Natural killer cell (primary cell): ENCODE data around the gene SLC43A3. TPM values are rescaled to one million over a fixed set of nuclear protein-coding genes. Genes with fewer than 3 reads are reported as not detected.

Experiments used
- ATAC-seq, 3 donors: fragments of 150-1000 bp in 2 of 3; fragments of 200-7000 bp in 1 of 3; cut with Tn5 transposase; 1 replicate in 1 of 3; 2 replicates in 2 of 3; pipeline ENCODE4 v1.10.0; 2021; ENCODE audit warnings: mild to moderate bottlenecking in 2 of 3, moderate library complexity in 2 of 3
- DNase-seq, 2 donors: peaks; one replicate each; pipeline versions ENCODE4 v3.0.0 to v3.0.0-alpha.2; 2013 to 2021; ENCODE audit warnings: mixed read lengths in 1 of 2
- H3K27ac ChIP-seq: one replicate; pipeline ENCODE4 v1.5.1; 2013; ENCODE audit warnings: mild to moderate bottlenecking, low read length
- H3K27me3 ChIP-seq: one replicate; pipeline ENCODE4 v1.6.1; 2013; ENCODE audit warnings: low read length; ENCODE audit not compliant: control insufficient read depth, insufficient read depth
- H3K36me3 ChIP-seq: one replicate; pipeline ENCODE4 v1.6.1; 2013; ENCODE audit warnings: low read length; ENCODE audit not compliant: control insufficient read depth, insufficient read depth
- H3K4me1 ChIP-seq: one replicate; pipeline ENCODE4 v1.6.1; 2013; ENCODE audit warnings: low read length; ENCODE audit not compliant: control insufficient read depth, insufficient read depth
- H3K4me3 ChIP-seq: one replicate; pipeline ENCODE4 v1.5.1; 2013; ENCODE audit warnings: low read length
- H3K9me3 ChIP-seq: one replicate; pipeline ENCODE4 v1.6.1; 2013; ENCODE audit warnings: low read length; ENCODE audit not compliant: control insufficient read depth, insufficient read depth
- H3K27ac Mint-ChIP-seq, 2 donors: one replicate each; pipeline ENCODE4 v1.8.0; 2022; ENCODE audit warnings: mild to moderate bottlenecking in 2 of 2, mixed read lengths in 2 of 2, moderate library complexity in 1 of 2
- H3K27me3 Mint-ChIP-seq, 2 donors: one replicate each; pipeline ENCODE4 v1.8.0; 2022; ENCODE audit warnings: low read depth in 2 of 2, mixed read lengths in 2 of 2
- H3K36me3 Mint-ChIP-seq: one replicate; pipeline ENCODE4 v1.8.0; 2022; ENCODE audit warnings: mixed read lengths
- H3K4me1 Mint-ChIP-seq, 2 donors: one replicate each; pipeline ENCODE4 v1.8.0; 2022; ENCODE audit warnings: mixed read lengths in 2 of 2
- H3K4me3 Mint-ChIP-seq: one replicate; pipeline ENCODE4 v1.8.0; 2022; ENCODE audit warnings: mild to moderate bottlenecking, moderate library complexity, mixed read lengths
- H3K9me3 Mint-ChIP-seq, 2 donors: one replicate each; pipeline ENCODE4 v1.8.0; 2022; ENCODE audit warnings: mixed read lengths in 2 of 2
- WGBS: methylation state at CpG from one replicate; pipeline ENCODE4 v1.1.7; 2013; ENCODE audit warnings: missing lambda C conversion rate; ENCODE audit not compliant: insufficient coverage; 5-methylcytosine and 5-hydroxymethylcytosine counted together
- intact Hi-C: fragments of 100-400 bp; cut with micrococcal nuclease; formaldehyde crosslinking; loops from one replicate; pipeline ENCODE4 v1.14.2; 2022
- total RNA-seq, 4 donors: library from RNA; stranded (reverse); fragments of 120-200 nt in 1 of 4; gene quantifications; one replicate each; pipeline versions ENCODE4 v1.2.3 to v1.2.4, GENCODE V29; 2013 to 2022
- TF ChIP-seq, protein P1 (sequence below): fragments of 200-600 bp; IDR thresholded peaks from one replicate; pipeline ENCODE4 v1.8.0; 2022; ENCODE audit warnings: antibody characterized with exemption

SLC43A3 gene
- total RNA-seq, 3 donors from 2014 or later (not counting 1 experiment from before 2014, with no cell fraction given) = 17.0 to 22.2 (median 20.7) TPM

GRCh38 chr11:57473285-57473841, 46.4 kb upstream of the SLC43A3 start:
- Mint-ChIP-seq H3K27ac (peak overlapping the region; percentile 18 to 90), H3K27me3 (no peaks in the 10 kb centered on the region), H3K4me3 (peak overlapping the region; percentile 60), H3K36me3 (no peaks in the 10 kb centered on the region), H3K4me1 (peaks cover 24 to 44% of the 10 kb centered on the region in 2 donors), H3K9me3 (no peaks in the 10 kb centered on the region)
- DNase-seq (no peak), ATAC-seq (no peak)
- intact Hi-C loops = no loop called here
- TF ChIP-seq, protein P1, sequence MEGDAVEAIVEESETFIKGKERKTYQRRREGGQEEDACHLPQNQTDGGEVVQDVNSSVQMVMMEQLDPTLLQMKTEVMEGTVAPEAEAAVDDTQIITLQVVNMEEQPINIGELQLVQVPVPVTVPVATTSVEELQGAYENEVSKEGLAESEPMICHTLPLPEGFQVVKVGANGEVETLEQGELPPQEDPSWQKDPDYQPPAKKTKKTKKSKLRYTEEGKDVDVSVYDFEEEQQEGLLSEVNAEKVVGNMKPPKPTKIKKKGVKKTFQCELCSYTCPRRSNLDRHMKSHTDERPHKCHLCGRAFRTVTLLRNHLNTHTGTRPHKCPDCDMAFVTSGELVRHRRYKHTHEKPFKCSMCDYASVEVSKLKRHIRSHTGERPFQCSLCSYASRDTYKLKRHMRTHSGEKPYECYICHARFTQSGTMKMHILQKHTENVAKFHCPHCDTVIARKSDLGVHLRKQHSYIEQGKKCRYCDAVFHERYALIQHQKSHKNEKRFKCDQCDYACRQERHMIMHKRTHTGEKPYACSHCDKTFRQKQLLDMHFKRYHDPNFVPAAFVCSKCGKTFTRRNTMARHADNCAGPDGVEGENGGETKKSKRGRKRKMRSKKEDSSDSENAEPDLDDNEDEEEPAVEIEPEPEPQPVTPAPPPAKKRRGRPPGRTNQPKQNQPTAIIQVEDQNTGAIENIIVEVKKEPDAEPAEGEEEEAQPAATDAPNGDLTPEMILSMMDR = no peak
- no peaks in the 10 kb centered on the region for H3K27me3 ChIP-seq
- H3K9me3 ChIP-seq = no peaks in the 10 kb centered on the region
- no peaks in the 10 kb centered on the region for H3K36me3 ChIP-seq
- no peak overlapping the region for H3K4me3 ChIP-seq
- H3K27ac ChIP-seq = no peak overlapping the region
- peaks cover 36% of the 10 kb centered on the region for H3K4me1 ChIP-seq
- WGBS = 54% methylated on average over 6 of the region's 6 CpGs

DNA sequence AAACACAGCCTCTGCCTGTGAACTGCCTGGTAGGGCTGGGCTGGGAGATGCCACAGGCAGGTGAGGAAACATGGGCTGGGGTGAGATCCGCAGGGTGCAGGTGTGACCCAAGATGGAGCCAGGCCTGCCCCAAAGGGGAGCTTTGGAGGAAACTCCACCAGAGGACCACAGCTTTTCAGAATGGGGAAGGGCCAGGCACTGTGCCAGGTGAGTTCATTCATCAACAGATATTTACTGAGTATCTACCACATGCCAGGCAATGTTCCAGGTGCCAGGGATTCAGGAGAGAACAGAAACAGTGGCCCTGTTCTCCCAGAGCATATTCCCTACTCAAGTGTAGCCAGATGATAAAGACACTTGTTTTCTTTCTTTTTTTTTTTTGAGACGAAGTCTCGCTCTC, 44.6 kb upstream of the SLC43A3 start:
- H3K4me3 ChIP-seq = no peak overlapping the region
- 98% methylated on average over 3 of the region's 3 CpGs for WGBS
- Mint-ChIP-seq H3K4me3 (no peak overlapping the region), H3K27ac (no peak overlapping the region), H3K27me3 (peaks cover 0 to 4% of the 10 kb centered on the region in 2 donors), H3K4me1 (peaks cover 24 to 36% of the 10 kb centered on the region in 2 donors), H3K36me3 (no peaks in the 10 kb centered on the region), H3K9me3 (no peaks in the 10 kb centered on the region)
- DNase-seq (no peak), ATAC-seq (no peak)
- no peaks in the 10 kb centered on the region for H3K36me3 ChIP-seq
- no peaks in the 10 kb centered on the region for H3K27me3 ChIP-seq
- intact Hi-C loops = no loop called here
- H3K4me1 ChIP-seq = peaks cover 30% of the 10 kb centered on the region
- TF ChIP-seq, protein P1 = no peak
- no peaks in the 10 kb centered on the region for H3K9me3 ChIP-seq
- H3K27ac ChIP-seq = no peak overlapping the region

DNA sequence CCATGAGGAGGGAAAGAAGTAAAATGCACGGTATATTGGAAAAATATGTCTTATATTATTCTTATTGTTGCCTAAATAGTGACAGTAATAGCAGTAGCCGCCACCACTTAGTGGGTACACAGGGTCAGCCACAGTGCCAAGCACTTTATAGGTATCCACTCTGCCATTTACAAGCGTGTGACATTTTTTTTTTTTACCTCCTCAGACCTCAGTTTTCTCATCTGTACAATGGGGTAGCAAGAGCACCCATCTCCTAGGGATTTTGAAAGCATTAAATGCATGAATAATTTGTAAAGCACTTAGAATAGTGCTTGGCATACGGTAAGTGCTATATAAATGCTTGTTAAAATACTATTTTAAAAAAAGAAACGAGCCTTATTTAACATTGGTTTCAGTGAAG, 42.3 kb upstream of the SLC43A3 start:
- ATAC-seq = no peak
- 92% methylated on average over 4 of the region's 5 CpGs for WGBS

More for the DNA sequence above, 42.3 kb upstream of the SLC43A3 start:
- no peak overlapping the region for H3K4me3 Mint-ChIP-seq
- no peak for DNase-seq
- no peaks in the 10 kb centered on the region for H3K36me3 ChIP-seq
- no peaks in the 10 kb centered on the region for H3K9me3 ChIP-seq
- intact Hi-C loops = no loop called here
- H3K36me3 Mint-ChIP-seq = no peaks in the 10 kb centered on the region
- TF ChIP-seq, protein P1 = no peak
- H3K27me3 Mint-ChIP-seq = peaks cover 0 to 4% of the 10 kb centered on the region in 2 donors
- no peak overlapping the region for H3K27ac ChIP-seq
- no peaks in the 10 kb centered on the region for H3K9me3 Mint-ChIP-seq
- H3K4me3 ChIP-seq = no peak overlapping the region
- peaks cover 11% of the 10 kb centered on the region for H3K4me1 ChIP-seq
- H3K27ac Mint-ChIP-seq = no peak overlapping the region
- H3K4me1 Mint-ChIP-seq = peaks cover 13 to 14% of the 10 kb centered on the region in 2 donors
- no peaks in the 10 kb centered on the region for H3K27me3 ChIP-seq
